GM12878 (cell line): ENCODE measurements around the gene SUCO. TPM values are rescaled to one million over a fixed set of nuclear protein-coding genes. Genes with fewer than 3 reads are reported as not detected.
A peak's percentile ranks its signal among the peaks of the same experiment; 100 is the strongest.

Experiments
- CBFB ChIP-seq: IDR thresholded peaks from 2 replicates; pipeline ENCODE4 v1.6.1; 2016; ENCODE audit warnings: antibody characterized with exemption, low read depth
- CHD2 ChIP-seq: IDR thresholded peaks from 2 replicates; pipeline ENCODE4 v1.6.1; 2011; ENCODE audit warnings: low read depth, low read length, improper control_type of control experiment, borderline replicate concordance
- HDAC6 ChIP-seq: fragments of 200-600 bp; sonication (generic); IDR thresholded peaks from one replicate; pipeline ENCODE4 v1.8.0; 2017; ENCODE audit warnings: antibody characterized with exemption; ENCODE audit not compliant: unreplicated experiment
- IRF5 ChIP-seq: fragments of 450-650 bp; IDR thresholded peaks from 2 replicates; pipeline ENCODE4 v1.6.1; 2017; ENCODE audit warnings: borderline replicate concordance
- MEF2B ChIP-seq: fragments of 450-650 bp; IDR thresholded peaks from 2 replicates; pipeline ENCODE4 v1.6.1; 2018; ENCODE audit warnings: mild to moderate bottlenecking, moderate library complexity; ENCODE audit not compliant: partially characterized antibody, poor library complexity, severe bottlenecking
- NBN ChIP-seq: fragments of 450-650 bp; IDR thresholded peaks from 2 replicates; pipeline ENCODE4 v1.6.1; 2016
- NFIC ChIP-seq: IDR thresholded peaks from 2 replicates; pipeline ENCODE4 v1.6.1; 2012; ENCODE audit warnings: low read depth, mild to moderate bottlenecking, inconsistent platforms, low read length, moderate library complexity
- NR2C2 ChIP-seq: IDR thresholded peaks from 2 replicates; pipeline ENCODE4 v1.6.1; 2011; ENCODE audit warnings: borderline replicate concordance, low read depth; ENCODE audit not compliant: control insufficient read depth, insufficient read length
- RAD21 ChIP-seq: IDR thresholded peaks from 2 replicates; pipeline ENCODE4 v1.6.1; 2011; ENCODE audit warnings: mild to moderate bottlenecking, low read depth, low read length, moderate library complexity; ENCODE audit not compliant: insufficient read depth
- REST ChIP-seq: IDR thresholded peaks from 2 replicates; pipeline ENCODE4 v1.6.1; 2012; ENCODE audit warnings: mild to moderate bottlenecking, low read depth, low read length
- SREBF1 ChIP-seq: IDR thresholded peaks from 2 replicates; pipeline ENCODE4 v1.6.1; 2012; ENCODE audit warnings: mild to moderate bottlenecking, low read length
- ZBED1 ChIP-seq: IDR thresholded peaks from 2 replicates; pipeline ENCODE4 v1.6.1; 2016; ENCODE audit warnings: borderline replicate concordance
- ZBTB33 ChIP-seq: fragments of 450-650 bp; IDR thresholded peaks from 2 replicates; pipeline ENCODE4 v1.6.1; 2017; ENCODE audit warnings: mild to moderate bottlenecking
- ZNF207 ChIP-seq: fragments of 450-650 bp; IDR thresholded peaks from 2 replicates; pipeline ENCODE4 v1.6.1; 2014; ENCODE audit warnings: antibody characterized with exemption, mild to moderate bottlenecking, borderline replicate concordance
- polyA plus RNA-seq, 11 experiments: library from polyadenylated mRNA; depleted of rRNA in 4 of 11; unstranded in 6 of 11; stranded (reverse) in 5 of 11; fragments of >200 nt; fragmentation: Nextera tagmentation in 4 of 11; fragmentation: Illumina TruSeq in 1 of 11; extraction: Ambion mirVana in 4 of 11; extraction: Trizol in 1 of 11; gene quantifications; 1 replicate in 1 of 11; 2 replicates in 10 of 11; pipeline versions ENCODE4 v1.2.1 to v1.2.3, GENCODE V29; 2011 to 2016; ENCODE audit warnings: inconsistent platforms in 2 of 11, missing spikeins in 2 of 11, low read depth in 1 of 11
- total RNA-seq, 4 experiments: library from RNA; depleted of rRNA in 3 of 4; stranded (reverse); fragments of >200 nt in 3 of 4; fragmentation: Illumina TruSeq in 1 of 4; extraction: Trizol in 1 of 4; gene quantifications; 2 replicates each; pipeline versions ENCODE4 v1.2.1 to v1.2.3, GENCODE V29; 2013 to 2021
- TF ChIP-seq, protein P1 (sequence below): IDR thresholded peaks from 2 replicates; pipeline ENCODE4 v1.6.1; 2012; ENCODE audit warnings: low read length, inconsistent platforms
- TF ChIP-seq, protein P2 (sequence below): fragments of 450-650 bp; IDR thresholded peaks from 2 replicates; pipeline ENCODE4 v1.6.1; 2016; ENCODE audit warnings: mild to moderate bottlenecking, moderate library complexity, borderline replicate concordance

The SUCO gene
- total and polyA plus RNA-seq, 10 of the 15 experiments (the other 5 are each of a cell fraction or from before 2014, with no cell fraction given) = 1.7 to 15.3 (median 8.4) TPM

DNA sequence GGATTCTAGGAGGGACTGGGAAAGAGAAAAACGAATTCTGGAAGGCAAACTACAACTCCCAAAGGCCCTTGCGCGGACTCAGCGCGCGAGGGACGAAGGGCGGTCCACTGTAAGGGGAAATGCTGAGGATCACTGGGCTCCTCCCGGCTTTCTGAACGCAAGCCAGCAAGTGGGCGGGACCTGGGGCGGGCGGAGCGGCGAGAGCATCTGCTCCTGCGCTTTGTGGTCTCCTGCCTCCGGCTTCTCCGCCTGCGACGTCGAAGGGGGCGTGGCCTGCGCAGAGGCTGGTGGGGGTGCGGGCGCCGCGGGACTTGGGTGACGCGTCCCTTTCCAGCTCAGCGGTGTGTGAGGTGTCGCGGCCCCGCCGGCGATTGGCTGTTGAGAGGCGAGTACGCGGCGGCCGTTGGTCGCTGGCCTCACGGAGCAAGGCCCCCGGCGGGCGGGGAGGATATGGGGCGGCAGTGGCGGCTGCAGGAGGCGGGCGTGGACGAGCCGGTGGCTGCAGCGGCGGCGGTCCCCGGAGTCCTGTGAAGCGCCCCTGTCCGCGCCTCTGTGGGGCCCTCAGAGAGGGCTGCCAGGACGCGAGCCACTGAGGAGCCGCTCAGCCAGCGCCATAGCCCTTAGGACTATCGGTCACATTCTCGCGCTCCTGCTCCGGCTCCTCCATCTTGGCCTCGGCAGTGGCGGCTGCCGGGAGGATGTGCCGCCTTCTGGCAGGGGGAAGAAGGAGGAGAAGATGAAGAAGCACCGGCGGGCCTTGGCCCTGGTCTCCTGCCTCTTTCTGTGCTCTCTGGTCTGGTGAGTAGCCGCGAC is at the start of gene SUCO (continued):
- no peak for TF ChIP-seq REST
- TF ChIP-seq ZBTB33 = no peak
- TF ChIP-seq SREBF1 = no peak; the same call in 1 of the 2 replicates
- no peak for TF ChIP-seq NR2C2
- TF ChIP-seq CBFB = no peak; the same call in 1 of the 2 replicates
- TF ChIP-seq, protein P1, sequence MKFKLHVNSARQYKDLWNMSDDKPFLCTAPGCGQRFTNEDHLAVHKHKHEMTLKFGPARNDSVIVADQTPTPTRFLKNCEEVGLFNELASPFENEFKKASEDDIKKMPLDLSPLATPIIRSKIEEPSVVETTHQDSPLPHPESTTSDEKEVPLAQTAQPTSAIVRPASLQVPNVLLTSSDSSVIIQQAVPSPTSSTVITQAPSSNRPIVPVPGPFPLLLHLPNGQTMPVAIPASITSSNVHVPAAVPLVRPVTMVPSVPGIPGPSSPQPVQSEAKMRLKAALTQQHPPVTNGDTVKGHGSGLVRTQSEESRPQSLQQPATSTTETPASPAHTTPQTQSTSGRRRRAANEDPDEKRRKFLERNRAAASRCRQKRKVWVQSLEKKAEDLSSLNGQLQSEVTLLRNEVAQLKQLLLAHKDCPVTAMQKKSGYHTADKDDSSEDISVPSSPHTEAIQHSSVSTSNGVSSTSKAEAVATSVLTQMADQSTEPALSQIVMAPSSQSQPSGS = no peak
- no peak for TF ChIP-seq RAD21
- peak; percentile 29 for TF ChIP-seq HDAC6
- TF ChIP-seq ZBED1 = no peak
- TF ChIP-seq NFIC = no peak
- TF ChIP-seq, protein P2, sequence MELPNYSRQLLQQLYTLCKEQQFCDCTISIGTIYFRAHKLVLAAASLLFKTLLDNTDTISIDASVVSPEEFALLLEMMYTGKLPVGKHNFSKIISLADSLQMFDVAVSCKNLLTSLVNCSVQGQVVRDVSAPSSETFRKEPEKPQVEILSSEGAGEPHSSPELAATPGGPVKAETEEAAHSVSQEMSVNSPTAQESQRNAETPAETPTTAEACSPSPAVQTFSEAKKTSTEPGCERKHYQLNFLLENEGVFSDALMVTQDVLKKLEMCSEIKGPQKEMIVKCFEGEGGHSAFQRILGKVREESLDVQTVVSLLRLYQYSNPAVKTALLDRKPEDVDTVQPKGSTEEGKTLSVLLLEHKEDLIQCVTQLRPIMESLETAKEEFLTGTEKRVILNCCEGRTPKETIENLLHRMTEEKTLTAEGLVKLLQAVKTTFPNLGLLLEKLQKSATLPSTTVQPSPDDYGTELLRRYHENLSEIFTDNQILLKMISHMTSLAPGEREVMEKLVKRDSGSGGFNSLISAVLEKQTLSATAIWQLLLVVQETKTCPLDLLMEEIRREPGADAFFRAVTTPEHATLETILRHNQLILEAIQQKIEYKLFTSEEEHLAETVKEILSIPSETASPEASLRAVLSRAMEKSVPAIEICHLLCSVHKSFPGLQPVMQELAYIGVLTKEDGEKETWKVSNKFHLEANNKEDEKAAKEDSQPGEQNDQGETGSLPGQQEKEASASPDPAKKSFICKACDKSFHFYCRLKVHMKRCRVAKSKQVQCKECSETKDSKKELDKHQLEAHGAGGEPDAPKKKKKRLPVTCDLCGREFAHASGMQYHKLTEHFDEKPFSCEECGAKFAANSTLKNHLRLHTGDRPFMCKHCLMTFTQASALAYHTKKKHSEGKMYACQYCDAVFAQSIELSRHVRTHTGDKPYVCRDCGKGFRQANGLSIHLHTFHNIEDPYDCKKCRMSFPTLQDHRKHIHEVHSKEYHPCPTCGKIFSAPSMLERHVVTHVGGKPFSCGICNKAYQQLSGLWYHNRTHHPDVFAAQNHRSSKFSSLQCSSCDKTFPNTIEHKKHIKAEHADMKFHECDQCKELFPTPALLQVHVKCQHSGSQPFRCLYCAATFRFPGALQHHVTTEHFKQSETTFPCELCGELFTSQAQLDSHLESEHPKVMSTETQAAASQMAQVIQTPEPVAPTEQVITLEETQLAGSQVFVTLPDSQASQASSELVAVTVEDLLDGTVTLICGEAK = 0 out of 2 replicates have a peak, but pooled peaks have one; percentile 35
- TF ChIP-seq IRF5 = no peak
- TF ChIP-seq CHD2 = peak; percentile 65
- TF ChIP-seq MEF2B = no peak
- TF ChIP-seq ZNF207 = peak; percentile 36; the same call in 1 of the 2 replicates
- 0 out of 2 replicates have a peak, but pooled peaks have one; percentile 3 for TF ChIP-seq NBN
